ENCODE results near the gene MAPK8IP3.
A peak's percentile ranks its signal among the peaks of the same experiment; 100 is the strongest.

Gene MAPK8IP3

GRCh38 chr16:1677942-1678499, 28.0 kb upstream of the MAPK8IP3 start, which contains the start of gene JPT2:
TSS of gene JPT2 (plus strand) at chr16:1678279. CDS start at chr16:1678313, 34 bp downstream.
- Histone ChIP-seq H3K36me3 (ENCODE audit: control insufficient read depth in 1 of 2, insufficient read depth in 2 of 2, low read depth in 1 of 2, low read length in 2 of 2) (peaks cover 31 to 36% of the 10 kb centered on the region in 2 experiments), H3K79me1 (replicated peaks; ENCODE audit: low read length, poor library complexity, severe bottlenecking) (peaks cover 11% of the 10 kb centered on the region), H3K14ac (ENCODE audit: low read length in 2 of 2) (peak within 1 kb of the TSS in 1 of 2 experiments; percentile 98), H2BK15ac (ENCODE audit: low read depth, poor library complexity, severe bottlenecking) (no peak within 1 kb of the TSS), H4K91ac (ENCODE audit: low read length) (peak within 1 kb of the TSS; percentile 77), H3K9ac (ENCODE audit: low read length) (peak within 1 kb of the TSS; percentile 87), H3K23ac (ENCODE audit: low read length in 2 of 2) (peak within 1 kb of the TSS in 1 of 2 experiments; percentile 66), H3K4me2 (ENCODE audit: low read length, poor library complexity, severe bottlenecking) (peak within 1 kb of the TSS; percentile 76), H3K27ac (ENCODE audit: low read length, poor library complexity, severe bottlenecking) (peak within 1 kb of the TSS; percentile 62), H3K9me3 (ENCODE audit: control insufficient read depth, low read length) (no peaks in the 10 kb centered on the region), H3K27me3 (ENCODE audit: control insufficient read depth in 1 of 2, insufficient read depth in 1 of 2, low read length in 2 of 2) (no peaks in the 10 kb centered on the region), H2BK120ac (ENCODE audit: low read depth, low read length) (no peak within 1 kb of the TSS), H2BK12ac (ENCODE audit: low read length in 2 of 2) (no peak within 1 kb of the TSS), H3K4me3 (ENCODE audit: insufficient read depth in 1 of 2, low read depth in 1 of 2, low read length in 2 of 2) (peak within 1 kb of the TSS; percentile 78 to 89), H2AK5ac (ENCODE audit: low read length, severe bottlenecking) (peak within 1 kb of the TSS; percentile 73), H2BK5ac (ENCODE audit: low read depth, low read length, poor library complexity, severe bottlenecking) (peak within 1 kb of the TSS; percentile 81), H4K8ac (ENCODE audit: low read length) (peak within 1 kb of the TSS; percentile 52), H3K18ac (ENCODE audit: low read depth in 1 of 2, low read length in 2 of 2) (peak within 1 kb of the TSS; percentile 69 to 94), H2AFZ (ENCODE audit: low read depth, low read length) (peak within 1 kb of the TSS; percentile 46), H3K4me1 (ENCODE audit: control insufficient read depth, insufficient read depth, low read depth, low read length) (peaks cover 34% of the 10 kb centered on the region), H3K4ac (ENCODE audit: low read depth in 1 of 2, low read length in 2 of 2) (peak within 1 kb of the TSS in 1 of 2 experiments; percentile 87)
- WGBS: under 1% methylated on average over 55 of the region's 79 CpGs
- DNase-seq: peak; percentile 95

DNA sequence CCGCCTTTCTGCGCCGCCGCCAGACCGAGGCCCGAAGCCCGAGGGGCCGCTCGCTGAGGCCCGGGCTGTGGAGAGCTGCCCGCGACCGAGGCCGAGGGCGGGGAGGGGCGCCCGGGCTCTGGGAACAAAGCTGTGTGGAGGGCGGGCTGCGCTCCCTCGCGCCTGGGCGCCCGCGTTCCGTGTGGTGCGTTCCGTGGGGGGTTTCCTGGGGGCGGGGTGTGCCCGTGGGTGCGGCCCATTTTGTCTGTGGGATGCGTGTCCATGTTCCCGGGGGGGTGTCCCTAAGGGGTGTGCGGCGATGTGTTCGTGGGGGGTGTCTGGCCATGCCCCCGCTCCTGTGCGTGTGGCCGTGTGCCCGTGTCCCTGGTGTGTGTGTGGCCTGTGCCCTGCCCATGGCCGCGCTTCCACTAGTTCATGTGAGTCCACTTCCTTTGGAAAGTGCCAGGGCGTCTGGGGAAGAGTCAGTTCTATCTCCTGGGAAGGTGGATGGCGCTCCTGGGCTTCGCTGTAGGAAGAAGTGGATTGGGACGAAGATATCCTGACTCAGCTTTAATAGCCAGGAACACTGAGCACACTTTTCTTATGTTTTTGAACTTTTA, 27.4 kb upstream of the MAPK8IP3 start:
- Histone ChIP-seq H3K27me3 (ENCODE audit: control insufficient read depth in 1 of 2, insufficient read depth in 1 of 2, low read length in 2 of 2) (no peaks in the 10 kb centered on the region), H3K14ac (ENCODE audit: low read length in 2 of 2) (peak overlapping the region in 1 of 2 experiments; percentile 98), H3K9me3 (ENCODE audit: control insufficient read depth, low read length) (no peaks in the 10 kb centered on the region), H3K23ac (ENCODE audit: low read length in 2 of 2) (peak overlapping the region in 1 of 2 experiments; percentile 66), H3K9ac (ENCODE audit: low read length) (peak overlapping the region; percentile 87), H3K4me2 (ENCODE audit: low read length, poor library complexity, severe bottlenecking) (peak overlapping the region; percentile 52), H3K4me3 (ENCODE audit: insufficient read depth in 1 of 2, low read depth in 1 of 2, low read length in 2 of 2) (peak overlapping the region; percentile 78 to 89), H2AK5ac (ENCODE audit: low read length, severe bottlenecking) (peak overlapping the region; percentile 73), H4K91ac (ENCODE audit: low read length) (peak overlapping the region; percentile 77), H3K18ac (ENCODE audit: low read depth in 1 of 2, low read length in 2 of 2) (peak overlapping the region; percentile 69 to 94), H3K36me3 (ENCODE audit: control insufficient read depth in 1 of 2, insufficient read depth in 2 of 2, low read depth in 1 of 2, low read length in 2 of 2) (peaks cover 30 to 33% of the 10 kb centered on the region in 2 experiments), H4K8ac (ENCODE audit: low read length) (peak overlapping the region; percentile 52), H3K4me1 (ENCODE audit: control insufficient read depth, insufficient read depth, low read depth, low read length) (peaks cover 35% of the 10 kb centered on the region), H2BK5ac (ENCODE audit: low read depth, low read length, poor library complexity, severe bottlenecking) (peak overlapping the region; percentile 81), H3K79me1 (replicated peaks; ENCODE audit: low read length, poor library complexity, severe bottlenecking) (peaks cover 11% of the 10 kb centered on the region), H3K27ac (ENCODE audit: low read length, poor library complexity, severe bottlenecking) (peak overlapping the region; percentile 62), H2BK120ac (ENCODE audit: low read depth, low read length) (no peak overlapping the region), H2AFZ (ENCODE audit: low read depth, low read length) (peak overlapping the region; percentile 46), H3K4ac (ENCODE audit: low read depth in 1 of 2, low read length in 2 of 2) (peak overlapping the region in 1 of 2 experiments; percentile 87), H2BK15ac (ENCODE audit: low read depth, poor library complexity, severe bottlenecking) (no peak overlapping the region), H2BK12ac (ENCODE audit: low read length in 2 of 2) (no peak overlapping the region)
- WGBS: 1% methylated on average over 43 of the region's 45 CpGs
- peak; percentile 63 for DNase-seq

DNA sequence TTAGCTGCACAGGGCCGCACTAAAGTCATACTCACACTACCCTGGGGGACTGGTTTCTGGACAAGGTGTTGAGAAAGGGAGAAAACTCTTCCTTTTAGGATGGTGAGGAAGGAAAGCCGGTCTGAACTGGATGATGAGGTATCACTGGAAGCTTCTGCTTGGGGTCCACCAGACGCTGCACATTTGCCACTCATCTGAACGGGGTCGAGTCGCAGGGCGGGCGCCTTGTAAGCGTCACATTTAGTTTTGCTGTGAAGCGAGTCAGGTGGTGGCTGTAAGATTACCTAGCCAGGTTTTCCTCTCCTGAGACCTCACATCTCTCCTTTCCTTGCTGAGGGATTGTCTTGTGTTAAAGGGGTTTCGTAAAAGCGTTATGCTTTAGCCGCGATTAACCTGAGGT, 25.6 kb upstream of the MAPK8IP3 start:
- no peak overlapping the region for H4K8ac ChIP-seq (ENCODE audit: low read length)
- H3K14ac ChIP-seq (ENCODE audit: low read length in 2 of 2): no peak overlapping the region
- 93% methylated on average over 4 of the region's 14 CpGs for WGBS
- H4K91ac ChIP-seq (ENCODE audit: low read length): no peak overlapping the region
- no peaks in the 10 kb centered on the region for H3K27me3 ChIP-seq (ENCODE audit: control insufficient read depth in 1 of 2, insufficient read depth in 1 of 2, low read length in 2 of 2)
- H2AFZ ChIP-seq (ENCODE audit: low read depth, low read length): no peak overlapping the region
- peaks cover 23 to 25% of the 10 kb centered on the region in 2 experiments for H3K36me3 ChIP-seq (ENCODE audit: control insufficient read depth in 1 of 2, insufficient read depth in 2 of 2, low read depth in 1 of 2, low read length in 2 of 2)
- no peak overlapping the region for H3K18ac ChIP-seq (ENCODE audit: low read depth in 1 of 2, low read length in 2 of 2)
- no peak for DNase-seq
- no peak overlapping the region for H3K27ac ChIP-seq (ENCODE audit: low read length, poor library complexity, severe bottlenecking)
- H3K79me1 ChIP-seq (replicated peaks; ENCODE audit: low read length, poor library complexity, severe bottlenecking): peaks cover 11% of the 10 kb centered on the region
- H2BK5ac ChIP-seq (ENCODE audit: low read depth, low read length, poor library complexity, severe bottlenecking): no peak overlapping the region
- H3K9ac ChIP-seq (ENCODE audit: low read length): no peak overlapping the region
- H2BK12ac ChIP-seq (ENCODE audit: low read length in 2 of 2): no peak overlapping the region
- H3K4ac ChIP-seq (ENCODE audit: low read depth in 1 of 2, low read length in 2 of 2): peak overlapping the region in 1 of 2 experiments; percentile 20
- H3K4me3 ChIP-seq (ENCODE audit: insufficient read depth in 1 of 2, low read depth in 1 of 2, low read length in 2 of 2): no peak overlapping the region
- no peak overlapping the region for H3K23ac ChIP-seq (ENCODE audit: low read length in 2 of 2)
- H3K9me3 ChIP-seq (ENCODE audit: control insufficient read depth, low read length): no peaks in the 10 kb centered on the region
- peaks cover 20% of the 10 kb centered on the region for H3K4me1 ChIP-seq (ENCODE audit: control insufficient read depth, insufficient read depth, low read depth, low read length)
- H2AK5ac ChIP-seq (ENCODE audit: low read length, severe bottlenecking): peak overlapping the region; percentile 14
- H2BK15ac ChIP-seq (ENCODE audit: low read depth, poor library complexity, severe bottlenecking): no peak overlapping the region
- H2BK120ac ChIP-seq (ENCODE audit: low read depth, low read length): no peak overlapping the region
- peak overlapping the region; percentile 7 for H3K4me2 ChIP-seq (ENCODE audit: low read length, poor library complexity, severe bottlenecking)

- H2BK15ac ChIP-seq (ENCODE audit: low read depth, poor library complexity, severe bottlenecking): no peak overlapping the region
- no peak overlapping the region for H3K18ac ChIP-seq (ENCODE audit: low read depth in 1 of 2, low read length in 2 of 2)
- no peak overlapping the region for H4K91ac ChIP-seq (ENCODE audit: low read length)
These were observed 25.0 kb upstream of the MAPK8IP3 start for GRCh38 chr16:1681032-1681431.

More at GRCh38 chr16:1681032-1681431, 25.0 kb upstream of the MAPK8IP3 start:
- 98% methylated on average over 9 of the region's 10 CpGs for WGBS
- Histone ChIP-seq H2BK120ac (ENCODE audit: low read depth, low read length) (no peak overlapping the region), H3K9me3 (ENCODE audit: control insufficient read depth, low read length) (no peaks in the 10 kb centered on the region), H3K23ac (ENCODE audit: low read length in 2 of 2) (no peak overlapping the region), H2AFZ (ENCODE audit: low read depth, low read length) (no peak overlapping the region), H3K4ac (ENCODE audit: low read depth in 1 of 2, low read length in 2 of 2) (no peak overlapping the region), H3K27ac (ENCODE audit: low read length, poor library complexity, severe bottlenecking) (no peak overlapping the region), H3K79me1 (replicated peaks; ENCODE audit: low read length, poor library complexity, severe bottlenecking) (peaks cover 9% of the 10 kb centered on the region), H4K8ac (ENCODE audit: low read length) (no peak overlapping the region), H3K14ac (ENCODE audit: low read length in 2 of 2) (no peak overlapping the region), H3K4me3 (ENCODE audit: insufficient read depth in 1 of 2, low read depth in 1 of 2, low read length in 2 of 2) (no peak overlapping the region), H3K27me3 (ENCODE audit: control insufficient read depth in 1 of 2, insufficient read depth in 1 of 2, low read length in 2 of 2) (no peaks in the 10 kb centered on the region), H3K9ac (ENCODE audit: low read length) (no peak overlapping the region), H3K4me1 (ENCODE audit: control insufficient read depth, insufficient read depth, low read depth, low read length) (peaks cover 19% of the 10 kb centered on the region), H2BK12ac (ENCODE audit: low read length in 2 of 2) (no peak overlapping the region), H2BK5ac (ENCODE audit: low read depth, low read length, poor library complexity, severe bottlenecking) (no peak overlapping the region), H2AK5ac (ENCODE audit: low read length, severe bottlenecking) (peak overlapping the region; percentile 54), H3K36me3 (ENCODE audit: control insufficient read depth in 1 of 2, insufficient read depth in 2 of 2, low read depth in 1 of 2, low read length in 2 of 2) (peaks cover 20 to 22% of the 10 kb centered on the region in 2 experiments), H3K4me2 (ENCODE audit: low read length, poor library complexity, severe bottlenecking) (no peak overlapping the region)
- DNase-seq: no peak

Measured in mesenchymal stem cell (in vitro differentiated cells and primary cell).